Amniotic epithelial cell (primary cell): ENCODE results near the gene SLC3A2.
"Not testable (repeated sequence)": the region's sequence is repeated elsewhere in the genome, so short reads cannot be mapped to it uniquely, and the experiment has no call there.

ENCODE experiments used
- DNase-seq: peaks from one replicate; pipeline ENCODE4 v3.0.0-alpha.2; 2010; ENCODE audit warnings: low read depth

Gene SLC3A2

GRCh38 chr11:62930666-62931065, 50.0 kb downstream of the SLC3A2 start:
- DNase-seq: no peak

DNA sequence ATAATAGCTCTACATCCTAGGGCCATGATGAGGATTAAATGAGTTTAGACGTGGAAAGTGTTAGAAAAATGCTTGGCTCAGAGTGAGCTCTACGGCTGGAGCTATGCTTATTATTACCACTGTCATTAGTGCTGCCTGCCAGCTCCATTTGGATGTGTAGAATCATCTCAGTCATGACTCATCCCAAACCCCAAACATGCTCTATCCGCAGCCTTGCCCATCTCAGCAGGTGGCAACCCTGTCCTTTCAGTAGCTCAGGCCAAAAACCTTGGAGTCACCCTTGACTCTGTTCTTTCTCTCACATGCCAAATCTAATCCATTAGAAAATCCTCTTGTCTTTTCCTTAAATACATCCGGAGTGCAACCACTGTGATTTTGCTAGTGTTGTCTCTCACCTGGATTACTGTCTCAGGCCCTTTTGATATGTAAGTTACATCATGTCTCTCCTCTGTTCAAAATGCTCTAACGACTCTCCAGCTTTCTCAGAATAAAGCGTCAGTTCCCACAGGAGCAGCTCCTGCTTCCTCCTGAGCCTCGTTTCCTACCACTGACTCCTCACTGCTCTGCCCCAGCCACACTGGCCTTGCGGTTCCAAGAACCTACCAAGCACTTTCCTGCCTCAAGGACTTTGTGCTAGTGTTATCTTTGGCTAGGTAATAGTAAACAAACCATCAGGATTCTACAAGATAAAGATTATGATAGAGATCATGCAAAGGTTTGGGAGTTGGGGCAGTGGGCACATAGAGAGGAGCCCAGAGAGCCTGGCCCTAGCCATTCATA, 51.0 kb downstream of the SLC3A2 start:
- DNase-seq: no peak

GRCh38 chr11:62933285-62933684, 52.6 kb downstream of the SLC3A2 start:
- no peak for DNase-seq

- no peak for DNase-seq
These were observed 53.2 kb downstream of the SLC3A2 start for GRCh38 chr11:62933750-62934495.

GRCh38 chr11:62934496-62934785, 53.7 kb downstream of the SLC3A2 start:
- DNase-seq: no peak

DNA sequence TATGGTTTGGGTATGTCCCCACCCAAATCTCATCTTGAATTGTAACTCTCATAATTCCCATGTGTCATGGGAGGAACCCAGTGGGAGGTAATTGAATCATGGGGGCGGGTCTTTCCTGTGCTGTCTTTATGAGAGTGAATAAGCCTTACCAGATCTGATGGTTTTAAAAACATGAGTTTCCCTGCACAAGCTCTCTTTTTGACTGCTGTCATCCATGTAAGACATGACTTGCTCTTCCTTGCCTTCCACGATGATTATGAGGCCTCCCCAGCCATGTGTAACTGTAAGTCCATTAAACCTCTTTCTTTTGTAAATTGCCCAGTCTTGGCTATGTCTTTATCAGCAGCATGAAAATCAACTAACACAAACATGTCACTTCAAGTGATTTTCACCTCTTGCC, 56.8 kb downstream of the SLC3A2 start:
- DNase-seq: not testable (repeated sequence)
